Hippocampal formation (tissue), 2 donors: ENCODE measurements around the gene HLF.

Experiments
- DNase-seq, 2 donors: peaks; one replicate each; lab custom pipeline; 2025; lab: John Stamatoyannopoulos, UW

The HLF gene

GRCh38 chr17:55332296-55333041, 67.7 kb downstream of the HLF start:
- DNase-seq: no peak

- no peak for DNase-seq
These were observed 69.5 kb downstream of the HLF start for GRCh38 chr17:55334285-55334684.

GRCh38 chr17:55334881-55335540, 70.3 kb downstream of the HLF start:
- no peak for DNase-seq

- DNase-seq: no peak
These were observed 70.9 kb downstream of the HLF start for GRCh38 chr17:55335625-55336024.

DNA sequence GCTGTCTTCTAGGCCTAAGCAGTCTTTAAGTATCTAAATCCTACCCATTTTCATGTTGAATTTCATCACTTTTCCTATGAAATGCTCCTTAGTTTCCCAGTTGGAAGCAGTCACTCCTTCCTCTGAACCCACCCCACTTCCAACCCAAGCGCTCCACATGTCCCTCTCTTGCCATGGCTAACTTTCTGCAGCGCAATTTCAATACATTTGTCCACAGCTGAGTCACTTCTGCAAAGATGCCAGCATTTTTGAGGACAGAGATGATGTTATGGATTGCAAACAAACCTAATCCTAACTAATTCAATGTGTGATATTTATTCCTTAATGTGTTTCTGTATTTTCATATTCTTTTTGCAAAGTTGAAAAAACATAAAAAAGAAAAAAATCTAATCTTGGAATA, 71.7 kb downstream of the HLF start:
- no peak for DNase-seq

GRCh38 chr17:55340176-55340575, 75.4 kb downstream of the HLF start:
- no peak for DNase-seq

GRCh38 chr17:55340686-55341085, 75.9 kb downstream of the HLF start:
- peak in 1 of 2 donors; percentile 35 for DNase-seq

- no peak for DNase-seq
These were observed 76.7 kb downstream of the HLF start for GRCh38 chr17:55341432-55341831.

DNA sequence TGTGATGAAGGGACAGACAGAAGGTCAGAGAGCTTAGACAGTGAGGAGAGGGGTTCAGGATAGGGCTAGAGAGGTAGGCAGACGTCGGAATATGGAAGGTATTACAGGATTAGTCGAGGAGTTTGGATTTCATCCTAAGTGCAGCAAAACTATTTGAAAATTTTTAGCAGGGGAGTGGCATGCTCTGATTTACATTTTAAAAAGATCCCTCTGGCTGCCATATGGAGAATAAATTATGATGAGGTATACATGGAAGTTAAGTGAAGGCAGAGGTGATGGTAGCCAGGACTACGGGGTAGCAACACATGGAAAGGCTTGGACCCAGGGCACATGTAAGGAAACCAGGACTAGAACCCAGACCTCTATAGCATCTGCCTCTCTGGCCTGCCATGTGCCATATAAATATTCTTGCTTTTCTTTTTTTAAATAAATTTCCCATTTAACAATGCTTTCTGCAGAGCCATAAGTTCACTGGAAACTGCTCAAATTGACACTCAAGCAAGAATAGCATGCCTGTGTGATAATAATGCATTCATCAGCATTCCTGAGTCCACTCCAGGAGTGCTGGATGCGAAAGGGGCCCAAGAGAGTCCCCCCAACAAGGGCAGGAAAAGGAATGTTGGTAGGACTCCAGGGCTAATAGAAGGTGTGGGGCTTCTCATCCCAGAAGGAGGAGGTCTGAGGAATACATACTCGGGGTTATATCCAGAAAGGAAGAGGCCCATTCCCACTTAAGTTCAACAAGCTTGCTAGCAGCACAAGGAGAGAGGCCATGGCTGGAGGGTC, 78.2 kb downstream of the HLF start:
- DNase-seq: no peak

- DNase-seq: no peak
These were observed 79.2 kb downstream of the HLF start for GRCh38 chr17:55343900-55344513.

DNA sequence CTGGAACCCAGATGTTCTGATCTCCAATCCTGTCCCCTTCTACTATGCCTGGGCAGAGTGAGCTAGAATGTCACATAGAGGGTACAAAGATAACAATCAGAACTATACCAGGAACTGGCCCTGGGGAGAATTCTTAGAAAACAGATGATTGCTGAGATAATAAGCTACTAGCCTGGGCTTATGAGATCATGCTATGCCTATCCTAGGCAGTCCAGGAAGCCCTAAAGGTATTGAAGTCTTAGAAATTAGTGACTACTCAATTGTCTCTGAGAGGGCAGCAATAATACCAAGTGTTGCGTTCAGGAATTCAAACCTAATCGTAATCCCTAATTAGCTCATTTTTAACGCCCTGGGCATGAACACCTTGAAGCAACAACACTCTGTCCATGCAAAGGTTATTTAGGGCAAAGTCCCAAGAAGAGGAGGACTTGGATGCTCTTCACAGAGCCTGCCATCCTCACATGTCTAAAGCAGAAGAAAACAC, 79.8 kb downstream of the HLF start:
- no peak for DNase-seq

DNA sequence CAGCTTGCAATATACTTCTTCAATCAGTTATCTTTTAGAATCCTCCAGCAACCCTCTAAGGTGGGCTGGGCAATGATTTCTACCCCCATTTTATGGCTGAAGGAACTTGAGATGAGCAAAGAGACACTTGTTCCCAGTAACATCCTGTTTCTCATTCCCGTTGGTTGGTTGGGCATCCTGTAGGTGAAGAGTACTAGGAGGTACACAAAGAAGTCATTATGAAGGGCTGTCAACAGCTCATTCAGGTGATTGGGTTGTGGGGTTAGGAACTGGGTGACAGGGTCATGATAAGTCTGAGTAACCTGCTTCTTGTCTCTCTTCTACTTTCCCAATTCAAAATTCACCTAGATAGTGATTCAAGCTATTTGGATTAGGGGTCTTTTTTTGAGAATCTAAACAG, 80.4 kb downstream of the HLF start:
- no peak for DNase-seq

- no peak for DNase-seq
These were observed 81.9 kb downstream of the HLF start for GRCh38 chr17:55346658-55347057.

DNA sequence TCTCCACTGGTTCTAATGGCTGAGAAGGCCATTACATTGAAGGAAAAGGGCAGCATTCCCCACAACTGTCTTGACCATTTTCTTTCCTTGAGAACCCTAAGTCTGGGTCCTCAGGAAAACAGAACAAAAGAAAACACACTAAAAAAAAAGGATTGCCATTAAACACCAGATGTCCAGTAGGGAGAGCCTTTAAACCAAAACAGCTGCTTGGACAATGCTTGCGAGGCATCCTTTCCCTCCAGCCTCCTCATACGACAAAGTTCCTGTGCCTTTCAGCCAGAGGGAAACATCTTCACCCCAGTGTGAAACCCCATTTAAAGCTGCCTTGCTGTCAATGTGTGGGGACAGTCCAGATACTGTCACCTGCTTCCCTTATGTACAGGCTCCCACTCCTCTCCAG, 82.6 kb downstream of the HLF start:
- no peak for DNase-seq

DNA sequence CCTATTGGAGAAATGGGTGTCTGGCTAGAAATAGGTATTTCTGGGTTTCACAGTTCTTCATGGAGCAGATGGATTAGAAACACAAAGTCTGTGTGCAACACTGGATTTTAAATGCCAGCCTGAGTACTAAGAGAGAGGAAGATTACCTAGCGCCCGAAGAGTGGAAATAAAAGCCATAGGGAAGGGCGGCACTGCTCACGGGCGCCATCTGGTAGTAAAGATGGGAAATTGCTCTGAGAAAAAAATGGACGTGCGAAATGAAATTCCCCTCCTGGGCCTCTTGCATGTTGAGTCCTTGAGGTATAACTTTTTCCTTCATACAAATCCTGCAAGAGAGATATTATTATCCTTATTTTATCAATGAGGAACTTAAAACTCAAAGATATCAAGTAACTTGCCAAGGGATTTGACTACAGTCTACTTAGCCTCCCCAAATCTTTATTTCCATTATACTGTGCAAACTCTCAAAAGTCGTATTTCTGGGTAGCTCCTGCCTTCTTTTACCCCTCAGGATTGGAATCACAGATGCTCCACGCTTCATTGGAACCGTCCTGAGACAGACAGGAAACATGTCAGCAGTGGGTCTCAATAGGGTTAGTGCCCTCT, 84.1 kb downstream of the HLF start:
- peak; percentile 7 to 77 for DNase-seq

GRCh38 chr17:55350825-55351205, 86.1 kb downstream of the HLF start:
- DNase-seq: no peak

GRCh38 chr17:55351226-55351625, 86.5 kb downstream of the HLF start:
- DNase-seq: no peak

GRCh38 chr17:55354010-55354409, 89.2 kb downstream of the HLF start:
- DNase-seq: no peak

- DNase-seq: no peak
These were observed 90.2 kb downstream of the HLF start for GRCh38 chr17:55354941-55355340.

DNA sequence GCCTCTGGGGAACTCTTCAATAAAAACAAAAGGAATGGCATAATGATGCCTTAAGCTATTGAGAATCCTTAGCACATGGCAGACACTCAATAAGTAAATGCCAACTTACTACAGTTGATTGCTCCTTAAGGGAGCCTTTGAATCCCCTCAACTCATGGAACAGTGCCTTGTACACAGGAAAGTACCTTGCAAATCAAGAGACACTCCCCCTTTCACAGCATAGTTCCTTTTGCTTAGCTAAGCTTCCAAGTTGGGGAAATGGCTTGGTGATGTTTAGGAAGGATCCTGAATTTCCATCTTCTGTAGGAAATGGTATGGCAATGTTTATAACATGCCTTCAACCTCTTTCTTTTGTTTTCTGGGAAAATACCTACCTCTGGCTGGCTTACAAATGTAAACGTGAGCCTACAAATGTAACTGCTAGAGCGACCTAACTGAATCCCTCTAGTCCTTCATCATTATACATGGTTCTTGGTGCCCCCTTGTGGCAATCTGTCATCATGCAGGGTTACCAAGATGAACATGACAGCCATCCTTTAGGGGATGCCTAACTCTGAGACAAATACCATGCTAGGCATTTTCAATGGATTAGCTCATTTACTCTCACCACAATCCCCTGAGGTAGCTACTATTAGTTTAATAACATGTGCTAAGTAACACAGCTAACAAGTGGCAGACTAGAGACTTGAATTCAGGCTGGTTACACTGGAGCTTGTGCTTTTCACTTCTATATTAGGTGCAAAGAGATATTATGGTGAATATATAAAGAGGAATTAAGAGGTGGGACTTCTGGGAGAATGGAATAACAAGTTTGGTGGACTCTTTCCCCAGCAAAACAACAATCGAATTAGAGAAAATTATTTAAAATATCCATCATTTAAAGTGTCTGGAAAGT, 91.9 kb downstream of the HLF start:
- DNase-seq: peak; percentile 44 to 53

DNA sequence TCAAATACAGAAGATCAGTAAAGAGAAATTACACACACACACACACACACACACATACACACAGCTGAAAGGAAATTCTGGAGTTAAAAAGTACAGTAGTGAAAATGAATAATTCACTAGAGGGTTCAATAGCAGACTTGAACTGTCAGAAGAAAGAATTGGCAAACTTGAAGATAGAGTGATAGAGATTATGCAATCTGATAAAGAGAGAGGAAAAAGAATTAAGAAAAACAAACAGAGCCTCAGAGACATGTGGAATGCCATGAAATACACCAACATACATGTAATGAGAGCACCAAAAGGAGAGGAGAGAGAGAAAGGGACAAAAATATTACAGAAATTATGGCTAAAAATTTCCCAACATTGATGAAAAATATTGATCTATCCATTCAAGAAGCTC, 96.2 kb downstream of the HLF start:
- no peak for DNase-seq
